ENCODE measurements around the gene OAT.

GRCh38 chr10:124359336-124359832 is 59.3 kb downstream of the OAT start:
- TF ChIP-seq EZH2 (IDR thresholded peaks at IDR 0.05; ENCODE audit: insufficient read depth, poor library complexity, severe bottlenecking) (no peak), EZH2phosphoT487 (IDR thresholded peaks at IDR 0.05; ENCODE audit: insufficient read depth, low read depth) (no peak)

Measured in GM23248 (cell line).